KMS-11 (cell line): ENCODE results near the gene MAF.

Experiments
- H2AFZ ChIP-seq: fragments of 200-600 bp; sonication (generic); 2 replicates; pipeline ENCODE4 v1.6.1; 2016; ENCODE audit warnings: antibody characterized with exemption, mixed run types, low read depth
- H3K27ac ChIP-seq: fragments of 200-600 bp; sonication (generic); 2 replicates; pipeline ENCODE4 v1.6.1; 2016; ENCODE audit warnings: mild to moderate bottlenecking, mixed run types
- H3K27me3 ChIP-seq: fragments of 200-600 bp; sonication (generic); 2 replicates; pipeline ENCODE4 v1.6.1; 2017; ENCODE audit warnings: mild to moderate bottlenecking, low read depth, mixed run types, moderate library complexity; ENCODE audit not compliant: insufficient read depth
- H3K36me3 ChIP-seq: fragments of 200-600 bp; sonication (generic); 2 replicates; pipeline ENCODE4 v1.6.1; 2017; ENCODE audit warnings: mild to moderate bottlenecking, mixed run types; ENCODE audit not compliant: insufficient read depth
- H3K4me1 ChIP-seq: fragments of 200-600 bp; sonication (generic); 2 replicates; pipeline ENCODE4 v1.6.1; 2016; ENCODE audit warnings: mild to moderate bottlenecking, low read depth, mixed run types; ENCODE audit not compliant: poor library complexity, severe bottlenecking
- H3K4me2 ChIP-seq: fragments of 200-600 bp; sonication (generic); 2 replicates; pipeline ENCODE4 v1.7.0; 2016; ENCODE audit warnings: mild to moderate bottlenecking, mixed run types
- H3K4me3 ChIP-seq: fragments of 200-600 bp; sonication (generic); IDR thresholded peaks from 2 replicates; pipeline ENCODE4 v1.6.1; 2017; ENCODE audit warnings: low read depth, low read length, mixed read lengths; ENCODE audit not compliant: insufficient read depth
- H3K79me2 ChIP-seq: fragments of 200-600 bp; sonication (generic); 2 replicates; pipeline ENCODE4 v1.6.1; 2016; ENCODE audit warnings: low read depth, mixed run types; ENCODE audit not compliant: insufficient read depth
- H3K9ac ChIP-seq: fragments of 200-600 bp; sonication (generic); 2 replicates; pipeline ENCODE4 v1.6.1; 2016; ENCODE audit warnings: mild to moderate bottlenecking, mixed run types
- H4K20me1 ChIP-seq: fragments of 200-600 bp; sonication (generic); 2 replicates; pipeline ENCODE4 v1.6.1; 2016; ENCODE audit warnings: mild to moderate bottlenecking, mixed run types; ENCODE audit not compliant: insufficient read depth
- CTCF ChIP-seq: fragments of 200-600 bp; sonication (generic); conservative IDR thresholded peaks from 2 replicates; pipeline ENCODE4 v1.6.1; 2017; ENCODE audit warnings: low read depth, mild to moderate bottlenecking, antibody characterized with exemption, low read length, moderate library complexity, mixed read lengths

MAF gene

GRCh38 chr16:79573884-79574283, 26.7 kb downstream of the MAF start:
- H4K20me1 ChIP-seq = no peaks in the 10 kb centered on the region
- no peak overlapping the region for H3K4me2 ChIP-seq
- H3K27ac ChIP-seq = no peak overlapping the region
- H3K4me3 ChIP-seq = no peak overlapping the region
- no peaks in the 10 kb centered on the region for H3K79me2 ChIP-seq
- no peak overlapping the region for H2AFZ ChIP-seq
- no peaks in the 10 kb centered on the region for H3K4me1 ChIP-seq
- H3K27me3 ChIP-seq = no peaks in the 10 kb centered on the region
- H3K36me3 ChIP-seq = no peaks in the 10 kb centered on the region
- no peak overlapping the region for H3K9ac ChIP-seq
- TF ChIP-seq CTCF = no peak

GRCh38 chr16:79573071-79573470, 27.5 kb downstream of the MAF start:
- H3K4me3 ChIP-seq = no peak overlapping the region
- H3K79me2 ChIP-seq = no peaks in the 10 kb centered on the region
- H3K27ac ChIP-seq = no peak overlapping the region
- no peaks in the 10 kb centered on the region for H4K20me1 ChIP-seq
- H3K4me2 ChIP-seq = no peak overlapping the region
- H3K27me3 ChIP-seq = no peaks in the 10 kb centered on the region
- H3K9ac ChIP-seq = no peak overlapping the region
- no peaks in the 10 kb centered on the region for H3K36me3 ChIP-seq
- no peak overlapping the region for H2AFZ ChIP-seq
- no peak for TF ChIP-seq CTCF
- no peaks in the 10 kb centered on the region for H3K4me1 ChIP-seq

DNA sequence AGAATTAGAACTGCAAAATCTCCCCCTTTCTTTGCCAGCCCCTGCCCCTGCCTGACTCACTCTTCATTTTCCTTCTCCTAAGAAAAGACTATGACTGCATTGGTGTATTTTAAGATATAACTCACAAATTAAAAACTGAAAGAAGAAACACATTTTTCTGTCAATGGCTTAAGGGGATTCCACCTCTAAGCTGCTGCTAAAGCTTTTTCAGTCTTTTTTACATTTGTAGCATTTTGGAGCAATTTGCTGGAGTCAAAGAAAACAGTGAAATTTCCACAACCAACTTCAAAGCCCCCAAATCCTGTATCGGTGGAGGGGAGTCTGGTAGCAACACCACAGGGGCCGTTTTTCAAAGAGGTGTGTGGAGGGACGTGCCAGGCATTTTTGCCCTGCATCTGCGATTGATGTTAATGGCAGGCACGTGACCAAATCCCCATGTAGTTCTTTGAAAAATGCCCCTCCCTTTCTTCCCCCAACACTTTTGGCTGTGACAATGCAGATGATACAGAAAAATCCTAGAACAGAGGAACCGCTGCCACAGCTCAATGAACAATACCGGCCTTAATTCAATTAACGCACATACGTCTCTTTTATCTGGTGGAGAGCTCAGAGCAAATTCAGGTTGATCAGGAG, 28.5 kb downstream of the MAF start:
- Histone ChIP-seq H3K4me2 (no peak overlapping the region), H3K27me3 (no peaks in the 10 kb centered on the region), H4K20me1 (no peaks in the 10 kb centered on the region), H3K4me1 (no peaks in the 10 kb centered on the region), H3K4me3 (no peak overlapping the region), H3K79me2 (no peaks in the 10 kb centered on the region), H3K27ac (no peak overlapping the region), H2AFZ (no peak overlapping the region), H3K36me3 (no peaks in the 10 kb centered on the region), H3K9ac (no peak overlapping the region)
- no peak for TF ChIP-seq CTCF

DNA sequence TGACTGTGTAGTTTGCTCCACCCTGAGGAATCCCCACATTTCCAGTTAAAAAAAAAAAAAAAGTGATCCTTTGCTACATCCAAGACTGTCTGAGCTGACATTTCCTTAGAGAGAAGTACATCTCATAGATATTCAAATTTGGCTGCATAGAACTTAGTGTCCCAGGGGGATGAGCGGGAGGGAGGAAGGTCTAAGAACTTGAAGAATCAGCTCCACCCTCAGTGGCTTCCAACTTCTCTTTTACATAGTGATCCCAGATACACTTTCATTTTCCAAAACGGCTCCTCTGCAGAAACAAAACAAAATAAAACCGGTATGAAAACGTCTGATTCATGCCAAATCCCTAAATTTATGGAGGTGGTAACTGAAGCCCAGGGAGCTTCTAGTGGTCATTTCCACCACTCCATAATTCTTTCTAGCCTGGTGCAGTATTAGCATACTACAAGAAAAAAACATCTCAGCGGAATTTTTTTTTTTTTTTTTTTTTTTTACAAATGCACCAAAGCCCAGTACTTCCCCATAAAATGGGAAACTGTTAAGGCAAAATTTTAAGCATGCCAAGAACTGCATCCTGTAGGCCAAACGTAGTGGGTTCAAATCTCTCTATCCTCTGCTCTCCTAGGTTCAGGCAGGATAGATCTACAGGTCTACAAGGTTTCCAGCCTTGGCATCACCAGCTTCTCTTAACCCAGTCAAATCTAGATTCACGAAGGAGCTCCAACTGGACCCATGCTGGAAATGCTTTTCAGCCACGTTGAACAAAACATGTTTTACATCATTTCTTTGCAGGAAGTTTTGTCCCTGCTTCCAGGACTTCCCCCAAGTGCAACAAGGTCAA, 29.3 kb downstream of the MAF start:
- H3K4me1 ChIP-seq = no peaks in the 10 kb centered on the region
- no peaks in the 10 kb centered on the region for H3K27me3 ChIP-seq
- no peaks in the 10 kb centered on the region for H3K36me3 ChIP-seq
- no peak overlapping the region for H3K27ac ChIP-seq
- H3K79me2 ChIP-seq = no peaks in the 10 kb centered on the region
- no peak for TF ChIP-seq CTCF
- H3K4me2 ChIP-seq = no peak overlapping the region
- H4K20me1 ChIP-seq = no peaks in the 10 kb centered on the region
- no peak overlapping the region for H3K4me3 ChIP-seq
- H2AFZ ChIP-seq = no peak overlapping the region
- no peak overlapping the region for H3K9ac ChIP-seq
